Osteocyte (in vitro differentiated cells): ENCODE results near the gene SBNO1. TPM values are rescaled to one million over a fixed set of nuclear protein-coding genes. Genes with fewer than 3 reads are reported as not detected.

ENCODE experiments used
- DNase-seq: peaks from one replicate; pipeline ENCODE4 v3.0.0; 2021; ENCODE audit warnings: mixed read lengths; ENCODE audit not compliant: unreplicated experiment; ENCODE audit errors: extremely low spot score
- H3K27ac Mint-ChIP-seq: one replicate; pipeline ENCODE4 v1.8.0; 2021; ENCODE audit warnings: mild to moderate bottlenecking, mixed read lengths; ENCODE audit not compliant: unreplicated experiment
- H3K27me3 Mint-ChIP-seq: one replicate; pipeline ENCODE4 v1.8.0; 2021; ENCODE audit warnings: mixed read lengths; ENCODE audit not compliant: unreplicated experiment
- H3K36me3 Mint-ChIP-seq: one replicate; pipeline ENCODE4 v1.8.0; 2021; ENCODE audit warnings: mixed read lengths; ENCODE audit not compliant: unreplicated experiment
- H3K4me1 Mint-ChIP-seq: one replicate; pipeline ENCODE4 v1.8.0; 2021; ENCODE audit warnings: mixed read lengths; ENCODE audit not compliant: unreplicated experiment
- H3K4me3 Mint-ChIP-seq: one replicate; pipeline ENCODE4 v1.8.0; 2021; ENCODE audit warnings: mild to moderate bottlenecking, moderate library complexity, mixed read lengths; ENCODE audit not compliant: unreplicated experiment
- H3K9me3 Mint-ChIP-seq: one replicate; pipeline ENCODE4 v1.8.0; 2021; ENCODE audit warnings: mixed read lengths; ENCODE audit not compliant: unreplicated experiment
- total RNA-seq: library from RNA; stranded (reverse); gene quantifications from 2 replicates; pipeline ENCODE4 v1.2.1, GENCODE V29; 2021
- TF ChIP-seq, protein P1 (sequence below): fragments of 200-600 bp; sonication (generic); IDR thresholded peaks from 2 replicates; pipeline ENCODE4 v1.5.0; 2021; ENCODE audit warnings: antibody characterized with exemption, mild to moderate bottlenecking, moderate library complexity

SBNO1 gene
- total RNA-seq, 1 donor from 2014 or later: 36.0 TPM

DNA sequence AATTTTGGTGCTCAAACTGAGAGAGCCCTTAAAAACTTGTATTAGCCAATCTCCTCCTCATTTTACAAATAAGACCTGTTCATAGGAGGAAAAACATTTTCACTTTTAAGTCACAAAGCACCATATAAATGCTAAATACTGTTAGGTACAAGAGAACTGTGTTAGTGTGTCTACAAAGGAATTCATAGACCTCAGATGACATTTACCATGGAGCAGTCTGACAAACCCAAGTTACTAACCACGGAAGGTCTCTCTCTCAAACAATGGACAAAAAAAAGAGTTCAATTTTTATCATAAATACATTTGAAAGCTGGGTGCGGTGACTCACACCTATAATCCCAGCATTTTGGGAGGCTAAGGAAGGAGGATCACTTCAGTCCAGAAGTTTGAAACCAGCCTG is 10.0 kb downstream of the SBNO1 start:
- TF ChIP-seq, protein P1, sequence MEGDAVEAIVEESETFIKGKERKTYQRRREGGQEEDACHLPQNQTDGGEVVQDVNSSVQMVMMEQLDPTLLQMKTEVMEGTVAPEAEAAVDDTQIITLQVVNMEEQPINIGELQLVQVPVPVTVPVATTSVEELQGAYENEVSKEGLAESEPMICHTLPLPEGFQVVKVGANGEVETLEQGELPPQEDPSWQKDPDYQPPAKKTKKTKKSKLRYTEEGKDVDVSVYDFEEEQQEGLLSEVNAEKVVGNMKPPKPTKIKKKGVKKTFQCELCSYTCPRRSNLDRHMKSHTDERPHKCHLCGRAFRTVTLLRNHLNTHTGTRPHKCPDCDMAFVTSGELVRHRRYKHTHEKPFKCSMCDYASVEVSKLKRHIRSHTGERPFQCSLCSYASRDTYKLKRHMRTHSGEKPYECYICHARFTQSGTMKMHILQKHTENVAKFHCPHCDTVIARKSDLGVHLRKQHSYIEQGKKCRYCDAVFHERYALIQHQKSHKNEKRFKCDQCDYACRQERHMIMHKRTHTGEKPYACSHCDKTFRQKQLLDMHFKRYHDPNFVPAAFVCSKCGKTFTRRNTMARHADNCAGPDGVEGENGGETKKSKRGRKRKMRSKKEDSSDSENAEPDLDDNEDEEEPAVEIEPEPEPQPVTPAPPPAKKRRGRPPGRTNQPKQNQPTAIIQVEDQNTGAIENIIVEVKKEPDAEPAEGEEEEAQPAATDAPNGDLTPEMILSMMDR: no peak
- no peaks in the 10 kb centered on the region for H3K9me3 Mint-ChIP-seq
- peak overlapping the region; percentile 44 for H3K27ac Mint-ChIP-seq
- no peak overlapping the region for H3K4me3 Mint-ChIP-seq
- H3K4me1 Mint-ChIP-seq: peaks cover 23% of the 10 kb centered on the region
- DNase-seq: no peak
- no peaks in the 10 kb centered on the region for H3K27me3 Mint-ChIP-seq
- peaks cover 10% of the 10 kb centered on the region for H3K36me3 Mint-ChIP-seq

GRCh38 chr12:123351349-123351748 is 13.3 kb downstream of the SBNO1 start:
- no peak overlapping the region for H3K4me3 Mint-ChIP-seq
- H3K4me1 Mint-ChIP-seq: peaks cover 7% of the 10 kb centered on the region
- H3K27ac Mint-ChIP-seq: no peak overlapping the region

DNA sequence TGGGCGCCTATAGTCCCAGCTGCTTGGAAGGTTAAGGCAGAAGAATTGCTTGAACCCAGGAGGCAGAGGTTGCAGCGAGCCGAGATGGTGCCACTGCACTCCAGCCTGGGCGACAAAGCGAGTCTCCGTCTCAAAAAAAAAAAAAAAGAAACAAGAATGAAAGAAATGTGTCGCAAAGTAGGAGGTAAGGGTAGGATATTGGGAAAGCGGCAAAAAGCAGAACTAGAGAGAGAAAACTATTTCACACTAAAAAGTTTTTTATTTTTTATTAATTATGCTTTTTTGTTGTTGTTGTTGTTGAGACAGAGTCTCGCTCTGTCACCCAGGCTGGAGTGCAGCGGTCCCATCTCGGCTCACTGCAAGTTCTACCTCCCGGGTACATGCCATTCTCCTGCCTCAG is 17.7 kb downstream of the SBNO1 start:
- H3K9me3 Mint-ChIP-seq: no peaks in the 10 kb centered on the region
- DNase-seq: no peak
- no peak overlapping the region for H3K27ac Mint-ChIP-seq
- no peaks in the 10 kb centered on the region for H3K27me3 Mint-ChIP-seq
- no peaks in the 10 kb centered on the region for H3K4me1 Mint-ChIP-seq
- peaks cover 27% of the 10 kb centered on the region for H3K36me3 Mint-ChIP-seq
- TF ChIP-seq, protein P1: no peak
- no peak overlapping the region for H3K4me3 Mint-ChIP-seq

More at GRCh38 chr12:123351349-123351748, 13.3 kb downstream of the SBNO1 start:
- H3K27me3 Mint-ChIP-seq: no peaks in the 10 kb centered on the region
- TF ChIP-seq, protein P1: no peak
- no peak for DNase-seq
- no peaks in the 10 kb centered on the region for H3K9me3 Mint-ChIP-seq
- H3K36me3 Mint-ChIP-seq: peaks cover 13% of the 10 kb centered on the region

- no peak overlapping the region for H3K4me3 Mint-ChIP-seq
- H3K27ac Mint-ChIP-seq: no peak overlapping the region
- no peaks in the 10 kb centered on the region for H3K9me3 Mint-ChIP-seq
- no peak for DNase-seq
- no peaks in the 10 kb centered on the region for H3K27me3 Mint-ChIP-seq
- H3K4me1 Mint-ChIP-seq: no peaks in the 10 kb centered on the region
- peaks cover 33% of the 10 kb centered on the region for H3K36me3 Mint-ChIP-seq
- TF ChIP-seq, protein P1: no peak
Observed at GRCh38 chr12:123344086-123344485, 20.6 kb downstream of the SBNO1 start.

- TF ChIP-seq, protein P1: no peak
- H3K4me3 Mint-ChIP-seq: no peak overlapping the region
- no peaks in the 10 kb centered on the region for H3K4me1 Mint-ChIP-seq
- H3K27ac Mint-ChIP-seq: no peak overlapping the region
- no peaks in the 10 kb centered on the region for H3K9me3 Mint-ChIP-seq
- H3K27me3 Mint-ChIP-seq: no peaks in the 10 kb centered on the region
- peaks cover 41% of the 10 kb centered on the region for H3K36me3 Mint-ChIP-seq
- DNase-seq: no peak
Observed at GRCh38 chr12:123337070-123337469, 27.6 kb downstream of the SBNO1 start.
